ENCODE measurements around the gene UNC5A.

UNC5A gene

DNA sequence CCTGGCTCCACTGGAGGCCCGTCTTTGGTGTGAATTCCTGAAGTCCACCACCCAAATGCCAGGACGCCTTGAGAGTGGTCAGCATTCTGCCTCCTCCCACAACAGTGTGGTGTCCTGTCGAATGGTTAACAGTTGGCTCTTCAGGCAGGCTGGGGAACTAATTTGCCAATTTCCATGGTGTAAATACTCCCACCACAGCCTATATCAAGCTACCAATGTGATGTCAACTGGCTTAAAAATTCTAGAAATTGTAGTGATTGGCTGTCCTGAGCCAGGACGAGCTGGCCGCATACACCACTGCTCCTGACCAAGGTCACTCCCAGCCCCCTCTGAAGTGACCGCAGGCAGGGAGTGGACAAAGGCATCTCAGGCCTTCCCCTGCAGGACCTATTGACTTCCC lies 11.1 kb downstream of the UNC5A start:
- TF ChIP-seq, protein P1, sequence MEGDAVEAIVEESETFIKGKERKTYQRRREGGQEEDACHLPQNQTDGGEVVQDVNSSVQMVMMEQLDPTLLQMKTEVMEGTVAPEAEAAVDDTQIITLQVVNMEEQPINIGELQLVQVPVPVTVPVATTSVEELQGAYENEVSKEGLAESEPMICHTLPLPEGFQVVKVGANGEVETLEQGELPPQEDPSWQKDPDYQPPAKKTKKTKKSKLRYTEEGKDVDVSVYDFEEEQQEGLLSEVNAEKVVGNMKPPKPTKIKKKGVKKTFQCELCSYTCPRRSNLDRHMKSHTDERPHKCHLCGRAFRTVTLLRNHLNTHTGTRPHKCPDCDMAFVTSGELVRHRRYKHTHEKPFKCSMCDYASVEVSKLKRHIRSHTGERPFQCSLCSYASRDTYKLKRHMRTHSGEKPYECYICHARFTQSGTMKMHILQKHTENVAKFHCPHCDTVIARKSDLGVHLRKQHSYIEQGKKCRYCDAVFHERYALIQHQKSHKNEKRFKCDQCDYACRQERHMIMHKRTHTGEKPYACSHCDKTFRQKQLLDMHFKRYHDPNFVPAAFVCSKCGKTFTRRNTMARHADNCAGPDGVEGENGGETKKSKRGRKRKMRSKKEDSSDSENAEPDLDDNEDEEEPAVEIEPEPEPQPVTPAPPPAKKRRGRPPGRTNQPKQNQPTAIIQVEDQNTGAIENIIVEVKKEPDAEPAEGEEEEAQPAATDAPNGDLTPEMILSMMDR (IDR thresholded peaks at IDR 0.05) = no peak
- H3K27me3 ChIP-seq = peaks cover 86% of the 10 kb centered on the region
- no peaks in the 10 kb centered on the region for H3K9me3 ChIP-seq
- no peak overlapping the region for H3K4me3 ChIP-seq (ENCODE audit: low read depth in 1 of 2, low read length in 1 of 2)
- H3K36me3 ChIP-seq = no peaks in the 10 kb centered on the region
- H3K27ac ChIP-seq = no peak overlapping the region
- peaks cover 0 to 8% of the 10 kb centered on the region in 2 experiments for H3K4me1 ChIP-seq (ENCODE audit: control insufficient read depth in 1 of 2, insufficient read depth in 1 of 2, low read depth in 1 of 2, low read length in 1 of 2)

DNA sequence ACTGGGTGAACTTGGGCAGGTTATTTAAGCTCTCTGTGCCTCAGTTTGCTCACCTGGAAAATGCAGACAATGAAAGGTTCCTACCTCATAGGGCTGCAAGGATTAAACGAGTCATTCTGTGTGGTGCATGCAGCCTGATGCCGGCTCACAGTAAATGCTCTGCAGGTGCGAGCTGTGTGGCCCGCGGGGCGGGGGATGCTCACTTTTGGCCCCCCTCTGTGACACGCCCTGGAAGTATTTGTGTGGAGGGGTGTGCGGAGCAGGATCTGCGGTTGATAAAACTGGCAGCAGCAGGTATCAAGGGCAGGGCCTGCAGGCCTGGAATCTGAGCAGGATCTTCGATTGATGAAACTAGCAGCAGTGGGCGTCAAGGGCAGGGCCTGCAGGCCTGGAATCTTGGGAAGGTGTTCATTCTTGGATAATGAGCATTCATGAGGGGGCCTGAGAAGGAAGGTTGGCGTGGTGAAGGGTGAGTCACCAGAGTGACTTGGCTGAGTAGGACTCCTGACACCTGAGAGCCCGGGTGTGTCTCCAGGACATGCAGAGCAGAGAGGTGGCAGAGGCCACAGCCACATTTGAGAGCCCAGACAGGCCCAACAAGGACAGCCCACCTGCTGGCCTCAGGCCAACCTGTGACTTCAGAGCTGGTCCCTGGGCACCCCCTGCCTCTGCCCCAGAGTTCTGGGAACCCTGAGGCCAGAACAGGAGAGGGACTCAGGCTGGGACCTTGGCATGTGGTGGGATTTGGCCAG lies 11.9 kb downstream of the UNC5A start:
- Histone ChIP-seq H3K4me1 (ENCODE audit: control insufficient read depth in 1 of 2, insufficient read depth in 1 of 2, low read depth in 1 of 2, low read length in 1 of 2) (peaks cover 0 to 8% of the 10 kb centered on the region in 2 experiments), H3K9me3 (no peaks in the 10 kb centered on the region), H3K27me3 (peaks cover 79% of the 10 kb centered on the region)

DNA sequence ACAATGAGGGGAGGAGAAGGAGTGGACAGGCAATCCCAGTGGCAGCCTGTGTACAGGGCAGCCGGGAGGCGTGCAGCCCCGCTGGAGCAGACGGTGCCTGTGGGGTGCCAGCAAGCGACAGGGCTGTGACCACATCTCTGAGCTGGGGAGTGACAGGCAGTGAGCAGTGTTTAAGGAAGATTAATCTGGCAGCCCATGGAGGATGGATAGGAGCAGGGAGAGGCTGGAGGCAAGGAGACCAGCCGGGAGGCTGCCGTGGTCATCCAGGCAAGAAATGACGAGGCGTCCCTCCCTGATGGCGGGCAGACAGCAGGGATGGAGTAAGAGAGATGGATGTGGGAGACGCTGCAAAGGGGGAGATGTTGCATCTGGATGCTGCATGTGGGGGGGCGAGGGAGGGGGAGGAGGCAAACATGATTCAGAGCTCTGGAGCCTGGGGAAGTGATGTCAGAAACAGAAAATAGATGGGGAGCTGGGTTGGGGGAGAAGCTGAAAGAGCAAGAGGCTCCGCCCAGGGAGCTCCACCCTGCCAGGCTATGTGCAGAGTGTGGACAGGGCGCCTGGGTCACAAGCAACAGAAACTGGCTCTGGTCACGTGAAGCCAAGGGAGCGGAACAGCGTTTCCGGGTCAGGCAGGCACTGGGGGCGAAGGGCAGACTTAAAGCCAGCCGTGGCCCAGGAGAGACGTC lies 12.6 kb downstream of the UNC5A start:
- H3K36me3 ChIP-seq = no peaks in the 10 kb centered on the region
- H3K9me3 ChIP-seq = no peaks in the 10 kb centered on the region
- H3K27ac ChIP-seq = no peak overlapping the region
- H3K4me3 ChIP-seq (ENCODE audit: low read depth in 1 of 2, low read length in 1 of 2) = no peak overlapping the region
- TF ChIP-seq, protein P1 (IDR thresholded peaks at IDR 0.05) = no peak
- H3K27me3 ChIP-seq = peaks cover 75% of the 10 kb centered on the region
- peaks cover 0 to 2% of the 10 kb centered on the region in 2 experiments for H3K4me1 ChIP-seq (ENCODE audit: control insufficient read depth in 1 of 2, insufficient read depth in 1 of 2, low read depth in 1 of 2, low read length in 1 of 2)

More for the DNA sequence above, 11.9 kb downstream of the UNC5A start:
- TF ChIP-seq, protein P1 (IDR thresholded peaks at IDR 0.05) = no peak
- Histone ChIP-seq H3K4me3 (ENCODE audit: low read depth in 1 of 2, low read length in 1 of 2) (no peak overlapping the region), H3K27ac (no peak overlapping the region), H3K36me3 (no peaks in the 10 kb centered on the region)

DNA sequence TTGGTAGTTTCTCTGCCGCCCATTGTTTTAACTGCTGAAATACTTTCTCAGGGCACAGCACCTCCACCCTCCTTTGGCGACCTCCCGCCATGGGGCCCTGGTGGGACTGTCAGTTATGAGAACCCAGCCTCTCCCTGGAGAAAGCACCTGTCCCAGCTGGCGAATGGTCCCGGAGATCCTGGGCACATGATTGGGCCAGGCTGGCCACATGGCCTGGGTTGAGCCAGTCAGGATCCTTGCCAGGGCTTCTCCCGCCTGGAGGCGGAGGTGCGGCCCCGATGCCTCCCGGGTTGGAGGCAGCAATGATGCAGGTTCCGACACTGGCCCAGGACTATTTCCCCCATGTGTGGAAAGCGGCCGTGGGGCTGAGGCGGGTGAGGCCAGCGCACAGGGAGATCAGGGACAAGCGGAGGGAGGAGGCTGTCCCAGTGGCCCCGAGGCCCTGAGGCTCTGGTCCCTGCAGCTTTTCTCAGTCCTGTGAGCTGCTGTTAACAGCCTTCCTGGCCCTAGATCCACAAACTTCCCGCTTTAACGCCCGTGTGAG lies 13.6 kb downstream of the UNC5A start:
- no peak overlapping the region for H3K4me3 ChIP-seq (ENCODE audit: low read depth in 1 of 2, low read length in 1 of 2)
- no peaks in the 10 kb centered on the region for H3K4me1 ChIP-seq (ENCODE audit: control insufficient read depth in 1 of 2, insufficient read depth in 1 of 2, low read depth in 1 of 2, low read length in 1 of 2)

DNA sequence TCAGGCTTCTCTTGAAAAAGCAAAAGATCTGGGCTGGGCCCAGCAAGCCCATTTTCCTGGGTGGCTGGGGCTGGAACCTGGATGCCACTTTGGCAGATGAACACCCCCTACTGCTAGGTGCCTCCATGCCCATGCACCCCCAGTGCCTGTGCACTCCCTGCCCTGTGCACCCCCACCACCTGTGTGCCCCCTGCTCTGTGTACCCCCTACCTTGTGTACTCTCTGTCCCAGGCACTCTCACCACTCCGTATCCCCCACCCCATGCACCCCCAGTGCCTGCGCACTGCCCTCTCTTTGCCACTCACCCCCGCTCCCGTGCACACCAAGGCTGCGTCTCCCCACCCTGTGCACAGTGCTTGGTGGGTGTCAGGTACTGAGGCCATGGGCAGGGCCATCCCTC lies 14.2 kb downstream of the UNC5A start:
- H3K36me3 ChIP-seq = no peaks in the 10 kb centered on the region
- no peaks in the 10 kb centered on the region for H3K4me1 ChIP-seq (ENCODE audit: control insufficient read depth in 1 of 2, insufficient read depth in 1 of 2, low read depth in 1 of 2, low read length in 1 of 2)
- H3K27ac ChIP-seq = no peak overlapping the region
- no peak overlapping the region for H3K4me3 ChIP-seq (ENCODE audit: low read depth in 1 of 2, low read length in 1 of 2)
- TF ChIP-seq, protein P1 (IDR thresholded peaks at IDR 0.05) = no peak
- H3K9me3 ChIP-seq = no peaks in the 10 kb centered on the region
- H3K27me3 ChIP-seq = peaks cover 63% of the 10 kb centered on the region

More for the DNA sequence above, 13.6 kb downstream of the UNC5A start:
- Histone ChIP-seq H3K27ac (no peak overlapping the region), H3K27me3 (peaks cover 69% of the 10 kb centered on the region), H3K9me3 (no peaks in the 10 kb centered on the region), H3K36me3 (no peaks in the 10 kb centered on the region)
- TF ChIP-seq, protein P1 (IDR thresholded peaks at IDR 0.05) = no peak

Data from neutrophil (primary cell).